Lower lobe of right lung (tissue), 2 donors: ENCODE measurements around the gene GAS2. TPM values are rescaled to one million over a fixed set of nuclear protein-coding genes. Genes with fewer than 3 reads are reported as not detected.
A peak's percentile ranks its signal among the peaks of the same experiment; 100 is the strongest.

Experiments
- ATAC-seq, 2 donors: fragments of 200-7000 bp; cut with Tn5 transposase; one replicate each; pipeline ENCODE4 v1.9.1; 2020 to 2022; ENCODE audit warnings: mild to moderate bottlenecking in 2 of 2, moderate library complexity in 2 of 2
- DNase-seq: peaks from one replicate; pipeline ENCODE4 v3.0.0-alpha.2; 2020
- H3K27ac ChIP-seq: fragments of 200-600 bp; one replicate; pipeline ENCODE4 v1.8.0; 2022
- H3K27me3 ChIP-seq: fragments of 200-600 bp; one replicate; pipeline ENCODE4 v1.8.0; 2022; ENCODE audit warnings: low read depth
- H3K36me3 ChIP-seq: fragments of 200-600 bp; one replicate; pipeline ENCODE4 v1.8.0; 2022; ENCODE audit warnings: mild to moderate bottlenecking
- H3K4me1 ChIP-seq: fragments of 200-600 bp; one replicate; pipeline ENCODE4 v1.8.0; 2022
- H3K4me3 ChIP-seq: fragments of 200-600 bp; one replicate; pipeline ENCODE4 v1.8.0; 2022; ENCODE audit warnings: mild to moderate bottlenecking
- H3K9me3 ChIP-seq: fragments of 200-600 bp; one replicate; pipeline ENCODE4 v1.8.0; 2022
- intact Hi-C: fragments of 100-400 bp; cut with DNase I; formaldehyde crosslinking; loops from one replicate; pipeline ENCODE4 v1.11.0; 2022
- total RNA-seq: library from RNA; stranded (reverse); fragmentation: NEBNext Ultra II Directional; extraction: Animal tissue kit (Norgen Biotek cat#: 25700); gene quantifications from one replicate; pipeline ENCODE4 v1.2.1, GENCODE V29; 2021
- TF ChIP-seq, protein P1 (sequence below): fragments of 200-600 bp; IDR thresholded peaks from one replicate; pipeline ENCODE4 v1.8.0; 2022; ENCODE audit warnings: antibody characterized with exemption, mild to moderate bottlenecking
- donor health status: DM: no; HTN: yes; CAD: no; lungs with severe emphysema.

The GAS2 gene
- total RNA-seq, 1 donor from 2014 or later, result 2.6 TPM

DNA sequence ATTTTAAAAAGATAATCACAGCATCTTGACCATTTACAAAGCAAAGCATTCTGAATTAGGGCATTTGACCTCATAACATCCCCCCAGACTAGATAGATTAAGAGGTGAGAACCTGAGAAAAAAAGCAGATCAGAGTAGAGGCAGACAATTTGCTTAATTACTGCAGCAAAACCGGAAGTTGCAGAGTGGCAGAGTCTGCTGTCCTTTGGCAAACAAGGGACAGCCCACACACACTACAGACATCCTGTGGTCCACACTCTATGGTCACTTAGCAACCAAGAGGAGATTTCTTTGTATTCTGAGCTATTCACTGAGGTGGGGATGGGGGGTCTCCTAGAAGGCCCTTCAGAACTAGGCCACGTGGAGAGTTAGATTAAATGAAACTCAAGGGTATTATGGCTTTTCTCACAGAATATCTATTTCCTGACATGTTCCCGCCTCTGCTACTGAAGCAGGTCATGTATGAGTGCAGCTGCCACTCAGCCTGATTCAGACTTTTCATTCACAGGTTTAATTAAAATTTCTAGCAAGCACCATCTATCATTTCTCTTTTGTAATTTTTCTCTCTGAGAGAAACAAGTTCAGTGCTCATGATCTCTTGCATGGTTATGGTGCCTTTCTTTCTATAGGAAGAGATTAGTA is 114.7 kb downstream of the GAS2 start:
- Histone ChIP-seq H3K4me3 (no peak overlapping the region), H3K9me3 (no peaks in the 10 kb centered on the region)
- intact Hi-C loops, result no loop called here

DNA sequence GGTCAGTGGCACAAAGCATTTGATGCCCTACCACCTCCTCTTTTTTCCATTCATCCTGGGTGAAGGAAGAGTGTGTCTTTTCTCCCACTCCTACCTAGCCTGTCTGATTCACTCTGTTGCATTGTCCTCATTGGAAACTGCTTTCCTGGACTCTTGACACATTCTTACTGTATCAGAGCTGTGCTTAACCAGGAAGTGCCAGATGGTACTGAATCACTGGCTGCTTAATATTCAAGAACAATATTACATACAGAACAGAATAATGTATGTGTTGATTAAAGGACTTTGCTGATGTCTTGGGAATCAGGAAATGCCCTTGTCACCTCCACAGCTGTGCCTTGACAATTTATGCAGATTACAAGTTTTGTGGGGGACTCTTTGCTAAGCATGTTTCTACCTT is 118.8 kb downstream of the GAS2 start:
- H3K4me3 ChIP-seq, result no peak overlapping the region
- H3K4me1 ChIP-seq, result no peaks in the 10 kb centered on the region
- DNase-seq, result no peak
- H3K9me3 ChIP-seq, result no peaks in the 10 kb centered on the region
- no peak overlapping the region for H3K27ac ChIP-seq
- intact Hi-C loops, result loop anchor here (5.0 kb wide), 1 partner anchor 453 kb away; no protein-coding TSS in a partner anchor
- H3K36me3 ChIP-seq, result no peaks in the 10 kb centered on the region
- H3K27me3 ChIP-seq, result no peaks in the 10 kb centered on the region
- ATAC-seq, result no peak
- TF ChIP-seq, protein P1, sequence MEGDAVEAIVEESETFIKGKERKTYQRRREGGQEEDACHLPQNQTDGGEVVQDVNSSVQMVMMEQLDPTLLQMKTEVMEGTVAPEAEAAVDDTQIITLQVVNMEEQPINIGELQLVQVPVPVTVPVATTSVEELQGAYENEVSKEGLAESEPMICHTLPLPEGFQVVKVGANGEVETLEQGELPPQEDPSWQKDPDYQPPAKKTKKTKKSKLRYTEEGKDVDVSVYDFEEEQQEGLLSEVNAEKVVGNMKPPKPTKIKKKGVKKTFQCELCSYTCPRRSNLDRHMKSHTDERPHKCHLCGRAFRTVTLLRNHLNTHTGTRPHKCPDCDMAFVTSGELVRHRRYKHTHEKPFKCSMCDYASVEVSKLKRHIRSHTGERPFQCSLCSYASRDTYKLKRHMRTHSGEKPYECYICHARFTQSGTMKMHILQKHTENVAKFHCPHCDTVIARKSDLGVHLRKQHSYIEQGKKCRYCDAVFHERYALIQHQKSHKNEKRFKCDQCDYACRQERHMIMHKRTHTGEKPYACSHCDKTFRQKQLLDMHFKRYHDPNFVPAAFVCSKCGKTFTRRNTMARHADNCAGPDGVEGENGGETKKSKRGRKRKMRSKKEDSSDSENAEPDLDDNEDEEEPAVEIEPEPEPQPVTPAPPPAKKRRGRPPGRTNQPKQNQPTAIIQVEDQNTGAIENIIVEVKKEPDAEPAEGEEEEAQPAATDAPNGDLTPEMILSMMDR, result no peak

More for the DNA sequence above, 114.7 kb downstream of the GAS2 start:
- H3K36me3 ChIP-seq, result no peaks in the 10 kb centered on the region
- no peak for DNase-seq
- no peaks in the 10 kb centered on the region for H3K4me1 ChIP-seq
- no peak overlapping the region for H3K27ac ChIP-seq
- ATAC-seq, result no peak
- TF ChIP-seq, protein P1, result no peak
- no peaks in the 10 kb centered on the region for H3K27me3 ChIP-seq

DNA sequence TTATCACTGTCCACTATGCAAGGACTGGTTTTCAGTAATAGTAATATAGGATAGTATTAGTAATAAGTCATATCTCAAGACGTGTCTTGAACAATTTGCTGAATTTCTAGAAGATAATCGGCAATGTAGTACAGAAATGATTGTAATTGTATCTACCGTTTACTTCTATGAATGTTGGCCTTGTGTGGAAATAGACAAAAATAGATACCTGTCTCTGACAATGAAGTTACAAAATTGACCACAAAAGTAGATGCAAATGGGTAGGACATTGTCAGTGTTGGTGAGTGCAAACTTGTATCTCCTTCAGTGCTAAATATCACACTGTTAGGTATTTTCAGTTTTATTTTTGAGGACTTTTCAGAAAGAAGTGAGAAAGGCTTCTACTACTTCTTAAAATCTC is 120.1 kb downstream of the GAS2 start:
- no peak overlapping the region for H3K4me3 ChIP-seq
- intact Hi-C loops, result loop anchor here (5.0 kb wide), 1 partner anchor 454 kb away; no protein-coding TSS in a partner anchor
- no peaks in the 10 kb centered on the region for H3K4me1 ChIP-seq
- H3K36me3 ChIP-seq, result no peaks in the 10 kb centered on the region
- H3K27me3 ChIP-seq, result no peaks in the 10 kb centered on the region
- H3K9me3 ChIP-seq, result no peaks in the 10 kb centered on the region
- ATAC-seq, result no peak
- TF ChIP-seq, protein P1, result no peak
- no peak for DNase-seq
- no peak overlapping the region for H3K27ac ChIP-seq

DNA sequence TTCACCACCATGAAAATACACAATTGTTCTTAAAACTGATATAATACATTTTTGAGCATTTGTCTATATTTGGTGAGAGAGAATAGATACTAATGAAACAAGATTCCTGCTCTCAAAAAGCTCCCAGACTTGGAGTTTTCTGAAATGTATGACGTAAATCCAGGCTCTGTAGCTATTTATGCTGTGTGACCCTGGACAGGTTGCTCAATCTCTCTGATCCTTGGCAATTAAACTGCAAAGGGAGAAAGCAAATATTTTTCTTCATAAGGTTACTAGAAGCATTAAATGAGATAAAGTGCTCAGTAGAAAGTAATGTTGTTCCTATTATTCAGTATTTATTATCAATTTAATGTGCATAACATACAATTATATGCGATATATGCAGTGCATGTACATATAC is 120.6 kb downstream of the GAS2 start:
- TF ChIP-seq, protein P1, result no peak

DNA sequence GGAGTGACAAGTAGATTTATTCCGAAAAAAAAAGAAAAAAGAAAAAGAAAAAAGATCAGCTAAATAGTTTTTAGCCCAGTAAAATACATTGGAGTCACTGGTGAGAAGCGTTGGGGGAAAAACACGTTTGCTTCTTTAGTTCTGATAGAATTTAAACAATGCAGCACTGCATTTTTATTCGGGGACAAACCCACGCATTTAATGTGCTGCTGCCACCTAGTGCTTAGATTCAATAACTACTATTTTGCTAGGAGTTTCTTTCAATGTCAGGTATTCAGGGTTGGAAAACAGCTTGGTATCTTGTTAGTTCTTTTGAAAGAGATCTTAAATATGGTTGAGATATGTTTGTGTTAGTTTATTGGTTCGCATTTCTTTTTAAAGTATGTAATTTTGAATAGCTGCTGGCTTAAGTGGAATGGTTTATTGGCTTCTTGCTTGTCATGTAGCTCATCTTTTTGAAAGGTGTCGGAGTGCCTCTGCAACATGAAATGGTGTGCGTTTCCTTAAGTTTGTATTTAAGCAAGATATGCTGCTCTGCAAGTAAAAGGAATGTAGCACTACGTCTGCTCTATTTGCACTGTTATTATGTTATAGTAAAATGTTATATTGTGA is 121.2 kb downstream of the GAS2 start:
- no peak overlapping the region for H3K27ac ChIP-seq
- no peaks in the 10 kb centered on the region for H3K36me3 ChIP-seq
- ATAC-seq (peak in 1 of 2 donors; percentile 56), DNase-seq (no peak)
- TF ChIP-seq, protein P1, result peak; percentile 70
- no peaks in the 10 kb centered on the region for H3K27me3 ChIP-seq
- no peaks in the 10 kb centered on the region for H3K9me3 ChIP-seq
- intact Hi-C loops, result loop anchor here (5.0 kb wide), 1 partner anchor 455 kb away; no protein-coding TSS in a partner anchor
- H3K4me1 ChIP-seq, result no peaks in the 10 kb centered on the region
- H3K4me3 ChIP-seq, result no peak overlapping the region

More for the DNA sequence above, 120.6 kb downstream of the GAS2 start:
- no peaks in the 10 kb centered on the region for H3K27me3 ChIP-seq
- DNase-seq, result no peak
- no peaks in the 10 kb centered on the region for H3K4me1 ChIP-seq
- H3K36me3 ChIP-seq, result no peaks in the 10 kb centered on the region
- H3K4me3 ChIP-seq, result no peak overlapping the region
- H3K9me3 ChIP-seq, result no peaks in the 10 kb centered on the region
- intact Hi-C loops, result loop anchor here (5.0 kb wide), 1 partner anchor 455 kb away; no protein-coding TSS in a partner anchor
- no peak for ATAC-seq
- H3K27ac ChIP-seq, result no peak overlapping the region
